OCI-LY3 (cell line): ENCODE measurements around the gene TTC28.

Source experiments
- CTCF ChIP-seq: fragments of 200-600, 300-600 bp; sonication (generic); IDR thresholded peaks from 2 replicates; pipeline ENCODE4 v1.5.1; 2014; ENCODE audit warnings: antibody characterized with exemption, low read length, low read depth
- EZH2phosphoT487 ChIP-seq: fragments of 200-600 bp; shearing (Covaris generic); IDR thresholded peaks from 2 replicates; pipeline ENCODE4 v1.6.1; 2018; ENCODE audit warnings: antibody characterized with exemption, mixed run types, low read depth

GRCh38 chr22:28047740-28048139, 631.9 kb downstream of the TTC28 start:
- TF ChIP-seq CTCF (no peak), EZH2phosphoT487 (no peak)
